Sigmoid colon (tissue), 4 donors: ENCODE results near the gene CFAP100.

ENCODE experiments used
- POLR2AphosphoS5 ChIP-seq, 4 donors: sonication (generic); formaldehyde crosslinking; IDR thresholded peaks; one replicate each; pipeline ENCODE4 v1.6.1; 2017; ENCODE audit warnings: antibody characterized with exemption in 4 of 4
- TF ChIP-seq, protein P1 (sequence below), 4 experiments: fragments of 450-650 bp in 3 of 4; fragments of 200-600 bp in 1 of 4; IDR thresholded peaks; one replicate each; pipeline ENCODE4 v1.5.1; 2016 to 2019; ENCODE audit warnings: antibody characterized with exemption in 4 of 4, mild to moderate bottlenecking in 3 of 4, moderate library complexity in 2 of 4

- TF ChIP-seq, protein P1, sequence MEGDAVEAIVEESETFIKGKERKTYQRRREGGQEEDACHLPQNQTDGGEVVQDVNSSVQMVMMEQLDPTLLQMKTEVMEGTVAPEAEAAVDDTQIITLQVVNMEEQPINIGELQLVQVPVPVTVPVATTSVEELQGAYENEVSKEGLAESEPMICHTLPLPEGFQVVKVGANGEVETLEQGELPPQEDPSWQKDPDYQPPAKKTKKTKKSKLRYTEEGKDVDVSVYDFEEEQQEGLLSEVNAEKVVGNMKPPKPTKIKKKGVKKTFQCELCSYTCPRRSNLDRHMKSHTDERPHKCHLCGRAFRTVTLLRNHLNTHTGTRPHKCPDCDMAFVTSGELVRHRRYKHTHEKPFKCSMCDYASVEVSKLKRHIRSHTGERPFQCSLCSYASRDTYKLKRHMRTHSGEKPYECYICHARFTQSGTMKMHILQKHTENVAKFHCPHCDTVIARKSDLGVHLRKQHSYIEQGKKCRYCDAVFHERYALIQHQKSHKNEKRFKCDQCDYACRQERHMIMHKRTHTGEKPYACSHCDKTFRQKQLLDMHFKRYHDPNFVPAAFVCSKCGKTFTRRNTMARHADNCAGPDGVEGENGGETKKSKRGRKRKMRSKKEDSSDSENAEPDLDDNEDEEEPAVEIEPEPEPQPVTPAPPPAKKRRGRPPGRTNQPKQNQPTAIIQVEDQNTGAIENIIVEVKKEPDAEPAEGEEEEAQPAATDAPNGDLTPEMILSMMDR (IDR thresholded peaks at IDR 0.05), result no peak
- TF ChIP-seq POLR2AphosphoS5 (IDR thresholded peaks at IDR 0.05), result no peak
Observed at GRCh38 chr3:126395846-126396513, 1.3 kb downstream of the CFAP100 start.
